SH-SY5Y (cell line): Measurements from ENCODE around the gene AGRN.

Source experiments
- GATA2 ChIP-seq: IDR thresholded peaks from 2 replicates; pipeline ENCODE4 v1.6.1; 2011; ENCODE audit warnings: mild to moderate bottlenecking, low read depth, low read length
- GATA3 ChIP-seq: IDR thresholded peaks from 2 replicates; pipeline ENCODE4 v1.6.1; 2011; ENCODE audit warnings: low read depth, mild to moderate bottlenecking, low read length, moderate library complexity

GRCh38 chr1:1091344-1092148 lies 71.6 kb downstream of the AGRN start:
- TF ChIP-seq GATA3 (no peak), GATA2 (no peak)
